ENCODE results near the gene SPTLC2. TPM values are rescaled to one million over a fixed set of nuclear protein-coding genes. Genes with fewer than 3 reads are reported as not detected.

The SPTLC2 gene
- total and polyA plus RNA-seq, 2 of the 8 experiments (the other 6 are each of a cell fraction or from before 2014, with no cell fraction given): 8.9 to 35.1 TPM

GRCh38 chr14:77589099-77589498 lies 27.3 kb downstream of the SPTLC2 start:
- no peak for FAIRE-seq
- no peaks in the 10 kb centered on the region for H3K9me3 ChIP-seq (ENCODE audit: insufficient read depth in 2 of 2, low read depth in 1 of 2, low read length in 1 of 2)
- TF ChIP-seq ATF2 (IDR thresholded peaks at IDR 0.05; ENCODE audit: low read length) (no peak), JUND (IDR thresholded peaks at IDR 0.05; ENCODE audit: low read length) (no peak), SIRT6 (IDR thresholded peaks at IDR 0.05; ENCODE audit: low read length) (no peak), CBX5 (IDR thresholded peaks at IDR 0.05; ENCODE audit: low read depth, low read length) (no peak), TEAD4 (IDR thresholded peaks at IDR 0.05; ENCODE audit: low read depth, low read length) (no peak), GABPA (IDR thresholded peaks at IDR 0.05; ENCODE audit: borderline replicate concordance, insufficient read depth, low read length) (no peak), BCL11A (IDR thresholded peaks at IDR 0.05; ENCODE audit: low read depth in 2 of 2, low read length in 2 of 2) (no peak), KDM5A (IDR thresholded peaks at IDR 0.05; ENCODE audit: low read length) (no peak), TCF12 (IDR thresholded peaks at IDR 0.05; ENCODE audit: low read depth, low read length) (no peak), JUN (IDR thresholded peaks at IDR 0.05; ENCODE audit: low read depth, low read length) (no peak)
- TF ChIP-seq, protein P1, sequence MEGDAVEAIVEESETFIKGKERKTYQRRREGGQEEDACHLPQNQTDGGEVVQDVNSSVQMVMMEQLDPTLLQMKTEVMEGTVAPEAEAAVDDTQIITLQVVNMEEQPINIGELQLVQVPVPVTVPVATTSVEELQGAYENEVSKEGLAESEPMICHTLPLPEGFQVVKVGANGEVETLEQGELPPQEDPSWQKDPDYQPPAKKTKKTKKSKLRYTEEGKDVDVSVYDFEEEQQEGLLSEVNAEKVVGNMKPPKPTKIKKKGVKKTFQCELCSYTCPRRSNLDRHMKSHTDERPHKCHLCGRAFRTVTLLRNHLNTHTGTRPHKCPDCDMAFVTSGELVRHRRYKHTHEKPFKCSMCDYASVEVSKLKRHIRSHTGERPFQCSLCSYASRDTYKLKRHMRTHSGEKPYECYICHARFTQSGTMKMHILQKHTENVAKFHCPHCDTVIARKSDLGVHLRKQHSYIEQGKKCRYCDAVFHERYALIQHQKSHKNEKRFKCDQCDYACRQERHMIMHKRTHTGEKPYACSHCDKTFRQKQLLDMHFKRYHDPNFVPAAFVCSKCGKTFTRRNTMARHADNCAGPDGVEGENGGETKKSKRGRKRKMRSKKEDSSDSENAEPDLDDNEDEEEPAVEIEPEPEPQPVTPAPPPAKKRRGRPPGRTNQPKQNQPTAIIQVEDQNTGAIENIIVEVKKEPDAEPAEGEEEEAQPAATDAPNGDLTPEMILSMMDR (IDR thresholded peaks at IDR 0.05; ENCODE audit: control extremely low read depth in 1 of 3, insufficient read depth in 1 of 3, low read depth in 1 of 3, low read length in 3 of 3): no peak

More at GRCh38 chr14:77589099-77589498, 27.3 kb downstream of the SPTLC2 start:
- Histone ChIP-seq H3K36me3 (ENCODE audit: control insufficient read depth in 2 of 4, insufficient read depth in 4 of 4, low read length in 3 of 4) (no peaks in the 10 kb centered on the region), H3K14ac (ENCODE audit: insufficient read length) (no peak overlapping the region), H4K5ac (ENCODE audit: insufficient read length, low read depth, low read length) (no peak overlapping the region), H3K4me1 (replicated peaks in 1 of 4; ENCODE audit: control insufficient read depth in 3 of 4, insufficient read depth in 4 of 4, low read length in 3 of 4) (no peaks in the 10 kb centered on the region), H2AFZ (ENCODE audit: low read length) (no peak overlapping the region), H2BK120ac (replicated peaks; ENCODE audit: low read depth, low read length) (no peak overlapping the region), H3K4me2 (ENCODE audit: insufficient read depth in 1 of 2, low read depth in 2 of 2, low read length in 2 of 2) (no peak overlapping the region), H4K8ac (ENCODE audit: extremely low read depth, insufficient read depth, low read length) (no peak overlapping the region), H3K9ac (replicated peaks in 1 of 4; ENCODE audit: extremely low read depth in 1 of 4, low read depth in 3 of 4, low read length in 3 of 4) (no peak overlapping the region), H3K79me2 (ENCODE audit: control insufficient read depth in 1 of 2, insufficient read depth in 2 of 2, low read length in 2 of 2) (peaks cover 0 to 24% of the 10 kb centered on the region in 2 experiments; a peak in 2 of 4 replicates), H3K18ac (ENCODE audit: extremely low read depth, low read length) (no peak overlapping the region), H3K4ac (replicated peaks; ENCODE audit: insufficient read length, low read depth, low read length) (no peak overlapping the region), H3K56ac (replicated peaks; ENCODE audit: insufficient read length, low read depth, low read length) (no peak overlapping the region), H3K23ac (ENCODE audit: insufficient read length) (no peak overlapping the region), H3K4me3 (ENCODE audit: extremely low read depth in 1 of 4, insufficient read depth in 2 of 4, low read depth in 3 of 4, low read length in 4 of 4) (no peak overlapping the region), H4K91ac (replicated peaks; ENCODE audit: insufficient read length, low read length) (no peak overlapping the region), H2BK12ac (ENCODE audit: low read depth, low read length) (no peak overlapping the region), H2BK20ac (ENCODE audit: low read length) (no peak overlapping the region), H4K20me1 (replicated peaks in 1 of 2; ENCODE audit: control insufficient read depth in 1 of 2, insufficient read depth in 2 of 2, low read length in 2 of 2) (peaks cover 0 to 7% of the 10 kb centered on the region in 2 experiments), H2BK5ac (ENCODE audit: low read depth, low read length) (no peak overlapping the region), H3K79me1 (ENCODE audit: low read depth, low read length) (no peaks in the 10 kb centered on the region; the same call in 1 of the 2 replicates), H3K27me3 (replicated peaks in 1 of 4; ENCODE audit: control insufficient read depth in 3 of 4, extremely low read depth in 1 of 4, insufficient read depth in 3 of 4, low read length in 3 of 4) (no peaks in the 10 kb centered on the region), H2AK5ac (ENCODE audit: low read depth, low read length) (no peak overlapping the region), H3K27ac (ENCODE audit: low read depth, low read length) (no peak overlapping the region), H3K23me2 (ENCODE audit: low read depth, low read length) (no peaks in the 10 kb centered on the region), H2BK15ac (ENCODE audit: low read length) (no peak overlapping the region)
- whole genome bisulfite sequencing, 2 experiments (ENCODE audit: extremely low coverage in 1 of 2, insufficient coverage in 1 of 2, insufficient read length in 1 of 2, insufficient replicate concordance in 2 of 2, low coverage in 1 of 2, low lambda C conversion rate in 2 of 2, missing lambda C conversion rate in 1 of 2): 90% methylated on average over 5 of the region's 5 CpGs; no CpG with 5 or more reads in 1 of the 2 experiments
- ChIA-PET CTCF (ENCODE audit: partially characterized antibody) (no interaction called here), POLR2A (ENCODE audit: partially characterized antibody) (no interaction called here)
- no peak for DNase-seq (ENCODE audit: low read depth in 1 of 2, low spot score in 2 of 2)
